T-cell (primary cell): Measurements from ENCODE around the gene MICAL3. TPM values are rescaled to one million over a fixed set of nuclear protein-coding genes. Genes with fewer than 3 reads are reported as not detected.

Experiments used
- ATAC-seq, 4 experiments: fragments of 200-7000 bp in 3 of 4; fragments of 150-1000 bp in 1 of 4; cut with Tn5 transposase; replicated peaks in 1 of 4; 1 replicate in 3 of 4; 2 replicates in 1 of 4; pipeline ENCODE4 v1.10.0; 2021; ENCODE audit warnings: moderate library complexity in 3 of 4, mild to moderate bottlenecking in 2 of 4, moderate number of reproducible peaks in 1 of 4
- CTCF ChIA-PET, 2 donors: fragments of 300-600 bp; sonication (Branson Sonifier 250); formaldehyde crosslinking; loops; one replicate each; lab custom pipeline; 2022; ENCODE audit warnings: antibody characterized with exemption in 2 of 2; lab: Charles Lee
- POLR2A ChIA-PET, 2 donors: fragments of 300-600 bp; sonication (Branson Sonifier 250); formaldehyde crosslinking; loops; one replicate each; lab custom pipeline; 2022; ENCODE audit warnings: antibody characterized with exemption in 2 of 2; lab: Charles Lee
- DNase-seq, 35 experiments: peaks; one replicate each; pipeline versions ENCODE4 v3.0.0 to v3.0.0-alpha.2; 2013 to 2023
- H3K27ac ChIP-seq: one replicate; pipeline ENCODE4 v1.5.1; 2013; ENCODE audit warnings: low read length
- H3K27me3 ChIP-seq, 2 experiments: replicated peaks in 1 of 2; 1 replicate in 1 of 2; 2 replicates in 1 of 2; pipeline versions ENCODE4 v1.6.1 to v1.7.0; 2013; ENCODE audit warnings: low read length in 1 of 2, mixed read lengths in 1 of 2; ENCODE audit not compliant: control insufficient read depth in 2 of 2, insufficient read depth in 2 of 2; ENCODE audit errors: extremely low read depth in 1 of 2
- H3K36me3 ChIP-seq, 2 donors: 1 replicate in 1 of 2; 2 replicates in 1 of 2; pipeline versions ENCODE4 v1.6.1 to v1.7.0; 2013; ENCODE audit warnings: low read length in 1 of 2; ENCODE audit not compliant: control insufficient read depth in 2 of 2, insufficient read depth in 1 of 2; ENCODE audit errors: extremely low read depth in 1 of 2
- H3K4me1 ChIP-seq, 2 experiments: 1 replicate in 1 of 2; 2 replicates in 1 of 2; pipeline versions ENCODE4 v1.6.1 to v1.7.0; 2013; ENCODE audit warnings: low read length in 2 of 2, mixed read lengths in 1 of 2; ENCODE audit not compliant: insufficient read depth in 2 of 2, control insufficient read depth in 1 of 2; ENCODE audit errors: extremely low read depth in 1 of 2
- H3K4me3 ChIP-seq, 2 donors: 1 replicate in 1 of 2; 2 replicates in 1 of 2; pipeline versions ENCODE4 v1.5.1 to v1.7.0; 2013; ENCODE audit warnings: mild to moderate bottlenecking in 2 of 2, low read length in 1 of 2, moderate library complexity in 1 of 2; ENCODE audit not compliant: control insufficient read depth in 1 of 2; ENCODE audit errors: extremely low read depth in 1 of 2
- H3K9me3 ChIP-seq: 2 replicates; pipeline ENCODE4 v1.7.0; 2013
- H3K27ac Mint-ChIP-seq, 2 donors: one replicate each; pipeline ENCODE4 v1.8.0; 2020 to 2021; ENCODE audit warnings: mild to moderate bottlenecking in 2 of 2, mixed read lengths in 2 of 2
- H3K27me3 Mint-ChIP-seq, 2 donors: one replicate each; pipeline ENCODE4 v1.8.0; 2021 to 2022; ENCODE audit warnings: mixed read lengths in 2 of 2
- H3K36me3 Mint-ChIP-seq: one replicate; pipeline ENCODE4 v1.8.0; 2021; ENCODE audit warnings: mixed read lengths
- H3K4me1 Mint-ChIP-seq, 3 donors: one replicate each; pipeline ENCODE4 v1.8.0; 2020 to 2022; ENCODE audit warnings: mixed read lengths in 3 of 3, mild to moderate bottlenecking in 1 of 3
- H3K4me3 Mint-ChIP-seq, 3 donors: one replicate each; pipeline ENCODE4 v1.8.0; 2020 to 2022; ENCODE audit warnings: mild to moderate bottlenecking in 3 of 3, mixed read lengths in 3 of 3, moderate library complexity in 3 of 3
- H3K9me3 Mint-ChIP-seq, 3 donors: one replicate each; pipeline ENCODE4 v1.8.0; 2020 to 2022; ENCODE audit warnings: mixed read lengths in 3 of 3
- WGBS: methylation state at CpG from one replicate; pipeline ENCODE4 v1.1.5; 2013; ENCODE audit warnings: missing lambda C conversion rate; ENCODE audit not compliant: insufficient coverage; 5-methylcytosine and 5-hydroxymethylcytosine counted together
- total RNA-seq, 35 experiments: library from RNA in 6 of 35; stranded (reverse) in 6 of 35; fragments of 120-200 nt in 1 of 35; gene quantifications; one replicate each; pipeline versions ENCODE4 v1.2.1 to v1.2.4 and lab custom pipeline; 2013 to 2026

MICAL3 gene
- total RNA-seq, 5 donors from 2014 or later (not counting 1 experiment from before 2014, with no cell fraction given), result 19.1 to 37.5 (median 22.3) TPM

DNA sequence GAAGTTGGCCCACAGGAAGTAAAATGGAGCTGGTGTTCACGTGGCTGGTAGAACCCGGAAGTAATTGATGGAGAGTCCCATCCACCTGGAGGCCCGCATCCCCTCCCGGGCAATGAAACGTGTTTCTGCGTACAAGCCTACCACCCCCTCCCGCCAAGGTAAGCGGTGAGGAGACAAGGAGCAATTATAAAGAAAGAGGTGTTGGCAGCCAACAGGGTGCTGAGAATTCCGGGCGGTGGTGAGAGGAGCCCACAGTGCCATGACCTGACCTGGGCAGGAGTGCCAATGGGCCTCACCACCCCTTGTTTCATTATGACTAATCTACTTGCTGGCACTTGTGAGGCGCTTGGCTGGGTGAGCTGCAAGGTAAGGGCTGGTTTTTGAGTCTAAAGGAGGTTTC lies 166.3 kb downstream of the MICAL3 start:
- ChIA-PET CTCF (no interaction called here), POLR2A (no interaction called here)
- no peak for ATAC-seq
- Mint-ChIP-seq H3K36me3 (peaks cover 22% of the 10 kb centered on the region), H3K4me1 (no peaks in the 10 kb centered on the region), H3K9me3 (no peaks in the 10 kb centered on the region), H3K27me3 (no peaks in the 10 kb centered on the region), H3K27ac (no peak overlapping the region), H3K4me3 (no peak overlapping the region)
- H3K4me1 ChIP-seq, result no peaks in the 10 kb centered on the region
- H3K4me3 ChIP-seq, result no peak overlapping the region
- no peaks in the 10 kb centered on the region for H3K36me3 ChIP-seq
- H3K9me3 ChIP-seq, result no peaks in the 10 kb centered on the region
- WGBS, result 84% methylated on average over 4 of the region's 11 CpGs
- H3K27me3 ChIP-seq, result no peaks in the 10 kb centered on the region
- DNase-seq, result no peak
- H3K27ac ChIP-seq, result no peak overlapping the region

DNA sequence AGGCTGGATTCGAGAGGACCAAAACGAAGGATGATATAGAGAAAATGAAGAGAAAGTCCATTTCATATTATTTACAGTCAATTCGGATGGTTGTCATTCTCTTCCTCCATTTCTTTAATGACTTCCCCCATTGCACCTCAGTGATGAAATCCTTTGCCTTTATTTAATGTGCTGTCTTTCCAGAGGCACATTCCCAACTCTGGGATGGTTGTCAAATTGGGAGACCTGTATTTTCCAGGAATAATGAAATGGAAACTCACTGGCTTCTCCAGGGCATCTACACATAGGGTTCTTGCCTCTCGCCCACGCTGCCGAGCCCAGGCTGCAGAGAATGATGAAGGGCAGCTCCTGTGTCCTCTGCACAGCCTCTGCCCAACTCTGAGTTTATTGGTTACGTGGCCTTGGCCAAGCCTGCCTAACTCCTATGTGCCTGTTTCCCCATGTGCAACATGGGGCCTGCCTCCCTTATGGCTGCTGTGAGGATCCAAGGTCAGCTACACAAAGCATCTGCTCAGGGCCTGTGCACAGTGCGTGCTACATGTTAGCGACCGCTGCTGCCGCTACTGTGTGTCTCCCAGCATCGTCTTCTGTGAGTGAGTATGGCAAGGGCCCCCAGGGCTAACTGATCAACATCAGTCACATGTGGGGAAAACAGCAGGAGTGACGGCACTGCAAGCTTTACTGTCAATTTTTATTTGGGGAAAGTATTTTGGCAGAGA lies 168.6 kb downstream of the MICAL3 start:
- H3K4me3 Mint-ChIP-seq, result no peak overlapping the region
- WGBS, result 90% methylated on average over 10 of the region's 13 CpGs
- H3K36me3 Mint-ChIP-seq, result peaks cover 15% of the 10 kb centered on the region
- H3K27me3 ChIP-seq, result no peaks in the 10 kb centered on the region
- no peaks in the 10 kb centered on the region for H3K4me1 Mint-ChIP-seq
- POLR2A ChIA-PET, result no interaction called here
- no peaks in the 10 kb centered on the region for H3K9me3 Mint-ChIP-seq
- no peak overlapping the region for H3K27ac Mint-ChIP-seq
- H3K27ac ChIP-seq, result no peak overlapping the region
- no peak overlapping the region for H3K4me3 ChIP-seq
- H3K4me1 ChIP-seq, result no peaks in the 10 kb centered on the region
- no peaks in the 10 kb centered on the region for H3K9me3 ChIP-seq
- CTCF ChIA-PET, result no interaction called here
- no peak for ATAC-seq
- no peaks in the 10 kb centered on the region for H3K27me3 Mint-ChIP-seq
- DNase-seq, result no peak
- no peaks in the 10 kb centered on the region for H3K36me3 ChIP-seq

DNA sequence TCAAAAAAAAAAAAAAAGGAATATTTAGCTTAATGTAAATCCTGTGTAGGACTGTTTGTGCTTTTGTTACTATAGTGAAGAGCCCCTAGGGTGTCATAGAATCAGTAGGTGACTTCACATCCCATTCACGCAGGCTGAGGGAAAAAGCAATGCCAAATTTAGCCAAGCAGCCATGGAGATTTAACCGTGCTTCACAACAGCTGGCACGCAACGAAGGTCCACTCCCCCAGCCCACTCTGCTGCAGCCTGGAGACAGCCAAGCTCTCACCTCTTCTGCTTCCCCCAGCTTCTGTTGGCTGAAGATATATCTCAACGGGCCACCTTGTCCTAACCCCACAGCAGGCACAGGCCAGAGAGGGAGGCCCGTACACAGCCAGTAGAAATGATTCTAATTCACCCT lies 171.3 kb downstream of the MICAL3 start:
- Mint-ChIP-seq H3K9me3 (no peaks in the 10 kb centered on the region), H3K27ac (no peak overlapping the region), H3K36me3 (peaks cover 10% of the 10 kb centered on the region), H3K27me3 (no peaks in the 10 kb centered on the region), H3K4me3 (no peak overlapping the region), H3K4me1 (no peaks in the 10 kb centered on the region)
- ChIA-PET CTCF (no interaction called here), POLR2A (no interaction called here)
- 94% methylated on average over 4 of the region's 6 CpGs for WGBS
- Histone ChIP-seq H3K4me1 (no peaks in the 10 kb centered on the region), H3K27ac (no peak overlapping the region), H3K9me3 (no peaks in the 10 kb centered on the region), H3K4me3 (no peak overlapping the region), H3K36me3 (no peaks in the 10 kb centered on the region), H3K27me3 (no peaks in the 10 kb centered on the region)
- ATAC-seq (no peak), DNase-seq (no peak)

DNA sequence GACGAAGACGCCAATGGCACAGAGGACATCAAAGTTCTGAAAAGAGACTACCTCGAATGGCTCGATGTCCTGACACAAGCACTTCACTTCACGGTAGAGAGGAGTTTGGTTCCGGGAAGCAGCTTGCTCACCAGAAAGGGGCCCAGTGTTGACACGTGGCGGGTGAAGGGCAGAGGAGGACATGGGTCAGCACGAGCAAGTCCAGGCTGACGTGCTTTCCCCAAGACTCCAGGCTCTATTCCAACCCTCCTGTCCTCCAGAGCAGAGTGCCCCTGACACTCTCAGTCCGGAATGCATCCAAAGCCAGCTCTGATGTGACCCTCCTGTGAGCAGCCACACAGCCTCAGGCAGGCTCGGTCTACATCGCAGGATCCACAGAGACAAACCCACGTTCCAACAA lies 172.6 kb downstream of the MICAL3 start:
- Histone ChIP-seq H3K4me3 (no peak overlapping the region), H3K36me3 (no peaks in the 10 kb centered on the region), H3K9me3 (no peaks in the 10 kb centered on the region), H3K4me1 (no peaks in the 10 kb centered on the region), H3K27me3 (no peaks in the 10 kb centered on the region), H3K27ac (no peak overlapping the region)
- WGBS, result 96% methylated on average over 10 of the region's 14 CpGs
- H3K27me3 Mint-ChIP-seq, result no peaks in the 10 kb centered on the region
- ATAC-seq (no peak), DNase-seq (no peak)
- H3K27ac Mint-ChIP-seq, result no peak overlapping the region
- POLR2A ChIA-PET, result no interaction called here
- CTCF ChIA-PET, result no interaction called here
- H3K9me3 Mint-ChIP-seq, result no peaks in the 10 kb centered on the region
- no peaks in the 10 kb centered on the region for H3K4me1 Mint-ChIP-seq
- peaks cover 10% of the 10 kb centered on the region for H3K36me3 Mint-ChIP-seq
- no peak overlapping the region for H3K4me3 Mint-ChIP-seq

DNA sequence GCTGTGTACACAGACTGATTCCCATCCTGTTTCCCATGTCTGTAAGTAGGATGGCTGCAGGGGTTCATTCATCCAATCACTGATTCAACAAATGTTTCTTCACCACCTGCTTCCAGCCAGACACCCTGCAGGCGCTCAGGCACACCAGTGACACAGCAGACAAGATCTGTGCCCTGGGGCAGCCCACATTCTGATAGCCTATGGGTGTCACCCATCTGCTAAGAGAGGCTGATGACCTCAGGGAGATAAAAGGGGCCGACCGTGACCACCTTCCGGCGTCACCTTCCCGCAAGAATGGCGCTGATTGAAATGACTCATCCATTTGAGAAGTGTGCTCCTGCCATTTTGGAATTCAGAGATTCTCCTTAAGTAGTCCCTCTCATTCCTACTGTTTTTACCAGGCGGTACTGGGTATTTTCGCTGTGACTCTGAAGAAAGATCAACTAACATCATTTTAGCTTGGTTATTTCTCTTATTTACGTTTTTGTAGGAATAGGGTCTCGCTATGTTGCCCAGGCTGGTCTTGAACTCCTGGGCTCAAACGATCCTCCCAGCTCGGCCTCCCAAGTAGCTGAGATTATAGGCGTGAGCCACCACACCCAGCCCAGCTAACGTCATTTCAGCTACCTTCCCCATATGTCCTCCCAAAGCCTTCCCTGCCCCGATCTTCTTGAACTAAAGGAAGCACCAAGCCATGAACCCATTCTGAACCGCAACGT lies 176.8 kb downstream of the MICAL3 start:
- peaks cover 3% of the 10 kb centered on the region for H3K36me3 Mint-ChIP-seq
- 91% methylated on average over 11 of the region's 18 CpGs for WGBS
- ATAC-seq, result no peak
- ChIA-PET CTCF (no interaction called here), POLR2A (no interaction called here)
- Histone ChIP-seq H3K9me3 (no peaks in the 10 kb centered on the region), H3K4me3 (no peak overlapping the region), H3K36me3 (no peaks in the 10 kb centered on the region), H3K27ac (no peak overlapping the region), H3K27me3 (no peaks in the 10 kb centered on the region), H3K4me1 (peaks cover 0 to 4% of the 10 kb centered on the region in 2 experiments)
- no peak overlapping the region for H3K27ac Mint-ChIP-seq
- H3K27me3 Mint-ChIP-seq, result no peaks in the 10 kb centered on the region
- no peaks in the 10 kb centered on the region for H3K9me3 Mint-ChIP-seq
- H3K4me1 Mint-ChIP-seq, result peaks cover 0 to 7% (median 3%) of the 10 kb centered on the region in 3 donors
- no peak overlapping the region for H3K4me3 Mint-ChIP-seq
- DNase-seq, result no peak

DNA sequence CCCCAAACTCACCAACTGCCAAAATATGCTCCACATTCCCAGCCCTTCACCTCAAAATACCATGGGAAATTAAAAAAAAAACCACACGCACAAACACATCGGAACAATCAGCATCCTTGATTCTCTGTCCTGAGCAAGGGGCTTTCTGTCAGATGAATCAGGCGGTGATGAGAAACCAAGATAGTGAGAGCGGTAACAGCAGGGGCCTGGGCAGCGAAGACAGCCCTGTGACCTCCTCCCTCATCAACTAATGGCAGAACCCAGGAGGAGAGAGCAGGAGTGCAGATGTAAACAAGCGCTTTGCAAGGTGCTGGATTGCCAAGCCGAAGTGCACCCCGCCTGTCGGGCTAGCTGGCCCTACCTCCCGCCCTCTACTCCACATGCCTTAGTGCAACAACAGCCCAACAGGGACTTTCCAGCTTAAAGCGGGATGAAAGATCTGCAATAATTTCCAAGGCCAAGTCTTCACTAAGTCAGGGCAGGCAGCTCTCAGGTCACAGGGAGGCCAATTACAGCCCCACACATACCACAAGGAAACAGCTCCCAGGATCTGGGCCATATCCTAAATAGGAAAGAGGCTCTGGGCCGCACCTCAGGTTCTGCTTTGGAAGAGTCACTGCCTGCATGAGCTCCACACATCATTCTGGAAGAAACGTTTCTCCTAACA lies 177.9 kb downstream of the MICAL3 start:
- no peak for DNase-seq
- Histone ChIP-seq H3K4me1 (peaks cover 0 to 14% of the 10 kb centered on the region in 2 experiments), H3K4me3 (no peak overlapping the region), H3K9me3 (no peaks in the 10 kb centered on the region), H3K36me3 (no peaks in the 10 kb centered on the region), H3K27me3 (no peaks in the 10 kb centered on the region), H3K27ac (no peak overlapping the region)
- Mint-ChIP-seq H3K4me3 (no peak overlapping the region), H3K4me1 (peaks cover 0 to 15% (median 7%) of the 10 kb centered on the region in 3 donors), H3K36me3 (peaks cover 1% of the 10 kb centered on the region), H3K9me3 (no peaks in the 10 kb centered on the region), H3K27me3 (no peaks in the 10 kb centered on the region), H3K27ac (no peak overlapping the region)
- POLR2A ChIA-PET, result no interaction called here
- ATAC-seq, result no peak
- CTCF ChIA-PET, result no interaction called here
- WGBS, result 90% methylated on average over 11 of the region's 13 CpGs
